CD4-positive, alpha-beta T cell treated with Interleukin-15 for 4 hours (primary cell): ENCODE results near the gene LUC7L.
"Not testable (repeated sequence)": the region's sequence is repeated elsewhere in the genome, so short reads cannot be mapped to it uniquely, and the experiment has no call there.

Experiments used
- DNase-seq: peaks from one replicate; pipeline ENCODE4 v3.0.0-alpha.2; 2020; ENCODE audit warnings: low spot score

LUC7L gene

DNA sequence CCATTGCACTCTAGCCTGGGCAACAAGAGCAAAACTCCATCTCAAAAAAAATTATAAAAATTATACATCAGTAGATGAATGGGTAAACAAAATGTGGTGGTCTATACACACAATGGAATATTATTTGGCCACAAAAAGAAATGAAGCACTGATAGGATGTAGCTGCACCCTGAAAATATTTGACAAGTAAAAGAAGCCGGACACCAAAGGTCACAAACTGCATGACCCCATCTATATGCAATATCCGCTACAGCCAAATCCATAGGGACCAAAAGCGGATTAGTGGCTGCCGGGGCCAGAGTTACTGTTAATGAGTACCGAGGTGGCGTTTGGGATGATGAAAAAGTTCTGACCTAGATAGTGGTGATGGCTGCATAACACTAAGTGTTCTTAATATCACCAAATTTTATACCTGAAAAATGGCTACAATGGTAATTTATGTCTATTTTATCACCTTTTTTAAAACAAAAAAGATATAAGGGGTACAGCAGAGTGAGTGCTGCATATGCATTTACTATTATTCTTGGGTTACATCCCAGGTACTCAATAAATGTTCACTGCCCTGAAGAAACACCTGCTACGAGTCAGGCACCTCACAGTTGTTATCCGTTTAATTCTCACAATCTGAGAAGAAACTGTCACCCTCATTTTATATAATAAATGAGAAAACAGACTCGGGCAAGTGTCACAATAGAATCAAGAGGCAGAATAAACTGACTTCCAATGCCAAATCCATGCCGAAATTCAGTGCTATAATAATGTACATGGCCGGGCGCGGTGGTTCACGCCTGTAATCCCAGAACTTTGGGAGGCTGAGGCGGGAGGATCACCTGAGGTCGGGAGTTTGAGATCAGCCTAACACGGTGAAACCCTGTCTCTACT, 49.8 kb downstream of the LUC7L start:
- no peak for DNase-seq

DNA sequence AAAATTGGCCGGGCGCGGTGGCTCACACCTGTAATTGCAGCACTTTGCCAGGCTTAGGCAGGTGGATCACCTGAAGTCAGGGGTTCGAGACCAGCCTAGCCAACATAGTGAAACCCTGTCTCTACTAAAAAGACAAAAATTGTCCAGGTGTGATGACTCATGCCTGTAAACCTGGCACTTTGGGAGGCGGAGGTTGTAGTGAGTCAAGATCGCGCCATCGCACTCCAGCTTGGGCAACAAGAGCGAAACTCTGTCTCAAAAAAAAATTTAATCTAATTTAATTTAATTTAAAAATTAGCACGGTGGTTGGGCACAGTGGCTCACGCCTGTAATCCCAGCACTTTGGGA, 50.6 kb downstream of the LUC7L start:
- no peak for DNase-seq

DNA sequence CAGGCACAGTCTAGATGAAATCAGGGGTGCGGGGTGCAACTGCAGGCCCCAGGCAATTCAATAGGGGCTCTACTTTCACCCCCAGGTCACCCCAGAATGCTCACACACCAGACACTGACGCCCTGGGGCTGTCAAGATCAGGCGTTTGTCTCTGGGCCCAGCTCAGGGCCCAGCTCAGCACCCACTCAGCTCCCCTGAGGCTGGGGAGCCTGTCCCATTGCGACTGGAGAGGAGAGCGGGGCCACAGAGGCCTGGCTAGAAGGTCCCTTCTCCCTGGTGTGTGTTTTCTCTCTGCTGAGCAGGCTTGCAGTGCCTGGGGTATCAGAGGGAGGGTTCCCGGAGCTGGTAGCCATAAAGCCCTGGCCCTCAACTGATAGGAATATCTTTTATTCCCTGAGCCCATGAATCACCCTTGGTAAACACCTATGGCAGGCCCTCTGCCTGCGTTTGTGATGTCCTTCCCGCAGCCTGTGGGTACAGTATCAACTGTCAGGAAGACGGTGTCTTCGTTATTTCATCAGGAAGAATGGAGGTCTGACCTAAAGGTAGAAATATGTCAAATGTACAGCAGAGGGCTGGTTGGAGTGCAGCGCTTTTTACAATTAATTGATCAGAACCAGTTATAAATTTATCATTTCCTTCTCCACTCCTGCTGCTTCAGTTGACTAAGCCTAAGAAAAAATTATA, 51.1 kb downstream of the LUC7L start:
- DNase-seq: no peak

DNA sequence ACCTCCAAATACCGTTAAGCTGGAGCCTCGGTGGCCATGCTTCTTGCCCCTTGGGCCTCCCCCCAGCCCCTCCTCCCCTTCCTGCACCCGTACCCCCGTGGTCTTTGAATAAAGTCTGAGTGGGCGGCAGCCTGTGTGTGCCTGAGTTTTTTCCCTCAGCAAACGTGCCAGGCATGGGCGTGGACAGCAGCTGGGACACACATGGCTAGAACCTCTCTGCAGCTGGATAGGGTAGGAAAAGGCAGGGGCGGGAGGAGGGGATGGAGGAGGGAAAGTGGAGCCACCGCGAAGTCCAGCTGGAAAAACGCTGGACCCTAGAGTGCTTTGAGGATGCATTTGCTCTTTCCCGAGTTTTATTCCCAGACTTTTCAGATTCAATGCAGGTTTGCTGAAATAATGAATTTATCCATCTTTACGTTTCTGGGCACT, 51.8 kb downstream of the LUC7L start:
- DNase-seq: no peak

DNA sequence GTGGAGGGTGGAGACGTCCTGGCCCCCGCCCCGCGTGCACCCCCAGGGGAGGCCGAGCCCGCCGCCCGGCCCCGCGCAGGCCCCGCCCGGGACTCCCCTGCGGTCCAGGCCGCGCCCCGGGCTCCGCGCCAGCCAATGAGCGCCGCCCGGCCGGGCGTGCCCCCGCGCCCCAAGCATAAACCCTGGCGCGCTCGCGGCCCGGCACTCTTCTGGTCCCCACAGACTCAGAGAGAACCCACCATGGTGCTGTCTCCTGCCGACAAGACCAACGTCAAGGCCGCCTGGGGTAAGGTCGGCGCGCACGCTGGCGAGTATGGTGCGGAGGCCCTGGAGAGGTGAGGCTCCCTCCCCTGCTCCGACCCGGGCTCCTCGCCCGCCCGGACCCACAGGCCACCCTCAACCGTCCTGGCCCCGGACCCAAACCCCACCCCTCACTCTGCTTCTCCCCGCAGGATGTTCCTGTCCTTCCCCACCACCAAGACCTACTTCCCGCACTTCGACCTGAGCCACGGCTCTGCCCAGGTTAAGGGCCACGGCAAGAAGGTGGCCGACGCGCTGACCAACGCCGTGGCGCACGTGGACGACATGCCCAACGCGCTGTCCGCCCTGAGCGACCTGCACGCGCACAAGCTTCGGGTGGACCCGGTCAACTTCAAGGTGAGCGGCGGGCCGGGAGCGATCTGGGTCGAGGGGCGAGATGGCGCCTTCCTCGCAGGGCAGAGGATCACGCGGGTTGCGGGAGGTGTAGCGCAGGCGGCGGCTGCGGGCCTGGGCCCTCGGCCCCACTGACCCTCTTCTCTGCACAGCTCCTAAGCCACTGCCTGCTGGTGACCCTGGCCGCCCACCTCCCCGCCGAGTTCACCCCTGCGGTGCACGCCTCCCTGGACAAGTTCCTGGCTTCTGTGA, 52.5 kb downstream of the LUC7L start, which contains the start of gene HBA1:
Gene HBA1 (plus strand): TSS at position 204 of the 906 bp plus-strand sequence. CDS start 37 bp downstream, at position 241.
- not testable (repeated sequence) for DNase-seq

DNA sequence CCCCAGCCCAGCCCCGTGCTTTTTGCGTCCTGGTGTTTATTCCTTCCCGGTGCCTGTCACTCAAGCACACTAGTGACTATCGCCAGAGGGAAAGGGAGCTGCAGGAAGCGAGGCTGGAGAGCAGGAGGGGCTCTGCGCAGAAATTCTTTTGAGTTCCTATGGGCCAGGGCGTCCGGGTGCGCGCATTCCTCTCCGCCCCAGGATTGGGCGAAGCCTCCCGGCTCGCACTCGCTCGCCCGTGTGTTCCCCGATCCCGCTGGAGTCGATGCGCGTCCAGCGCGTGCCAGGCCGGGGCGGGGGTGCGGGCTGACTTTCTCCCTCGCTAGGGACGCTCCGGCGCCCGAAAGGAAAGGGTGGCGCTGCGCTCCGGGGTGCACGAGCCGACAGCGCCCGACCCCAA, 53.2 kb downstream of the LUC7L start:
- DNase-seq: not testable (repeated sequence)

DNA sequence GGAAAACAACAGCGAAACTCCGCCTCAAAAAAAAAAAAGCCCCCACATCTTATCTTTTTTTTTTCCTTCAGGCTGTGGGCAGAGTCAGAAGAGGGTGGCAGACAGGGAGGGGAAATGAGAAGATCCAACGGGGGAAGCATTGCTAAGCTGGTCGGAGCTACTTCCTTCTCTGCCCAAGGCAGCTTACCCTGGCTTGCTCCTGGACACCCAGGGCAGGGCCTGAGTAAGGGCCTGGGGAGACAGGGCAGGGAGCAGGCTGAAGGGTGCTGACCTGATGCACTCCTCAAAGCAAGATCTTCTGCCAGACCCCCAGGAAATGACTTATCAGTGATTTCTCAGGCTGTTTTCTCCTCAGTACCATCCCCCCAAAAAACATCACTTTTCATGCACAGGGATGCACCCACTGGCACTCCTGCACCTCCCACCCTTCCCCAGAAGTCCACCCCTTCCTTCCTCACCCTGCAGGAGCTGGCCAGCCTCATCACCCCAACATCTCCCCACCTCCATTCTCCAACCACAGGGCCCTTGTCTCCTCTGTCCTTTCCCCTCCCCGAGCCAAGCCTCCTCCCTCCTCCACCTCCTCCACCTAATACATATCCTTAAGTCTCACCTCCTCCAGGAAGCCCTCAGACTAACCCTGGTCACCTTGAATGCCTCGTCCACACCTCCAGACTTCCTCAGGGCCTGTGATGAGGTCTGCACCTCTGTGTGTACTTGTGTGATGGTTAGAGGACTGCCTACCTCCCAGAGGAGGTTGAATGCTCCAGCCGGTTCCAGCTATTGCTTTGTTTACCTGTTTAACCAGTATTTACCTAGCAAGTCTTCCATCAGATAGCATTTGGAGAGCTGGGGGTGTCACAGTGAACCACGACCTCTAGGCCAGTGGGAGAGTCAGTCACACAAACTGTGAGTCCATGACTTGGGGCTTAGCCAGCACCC, 54.0 kb downstream of the LUC7L start:
- no peak for DNase-seq

DNA sequence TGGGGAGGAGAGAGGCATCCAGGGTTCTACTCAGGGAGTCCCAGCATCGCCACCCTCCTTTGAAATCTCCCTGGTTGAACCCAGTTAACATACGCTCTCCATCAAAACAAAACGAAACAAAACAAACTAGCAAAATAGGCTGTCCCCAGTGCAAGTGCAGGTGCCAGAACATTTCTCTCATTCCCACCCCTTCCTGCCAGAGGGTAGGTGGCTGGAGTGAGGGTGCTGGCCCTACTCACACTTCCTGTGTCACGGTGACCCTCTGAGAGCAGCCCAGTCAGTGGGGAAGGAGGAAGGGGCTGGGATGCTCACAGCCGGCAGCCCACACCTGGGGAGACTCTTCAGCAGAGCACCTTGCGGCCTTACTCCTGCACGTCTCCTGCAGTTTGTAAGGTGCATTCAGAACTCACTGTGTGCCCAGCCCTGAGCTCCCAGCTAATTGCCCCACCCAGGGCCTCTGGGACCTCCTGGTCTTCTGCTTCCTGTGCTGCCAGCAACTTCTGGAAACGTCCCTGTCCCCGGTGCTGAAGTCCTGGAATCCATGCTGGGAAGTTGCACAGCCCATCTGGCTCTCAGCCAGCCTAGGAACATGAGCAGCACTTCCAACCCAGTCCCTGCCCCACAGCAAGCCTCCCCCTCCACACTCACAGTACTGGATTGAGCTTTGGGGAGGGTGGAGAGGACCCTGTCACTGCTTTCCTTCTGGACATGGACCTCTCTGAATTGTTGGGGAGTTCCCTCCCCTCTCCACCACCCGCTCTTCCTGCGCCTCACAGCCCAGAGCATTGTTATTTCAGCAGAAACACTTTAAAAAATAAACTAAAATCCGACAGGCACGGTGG, 55.1 kb downstream of the LUC7L start:
- not testable (repeated sequence) for DNase-seq

DNA sequence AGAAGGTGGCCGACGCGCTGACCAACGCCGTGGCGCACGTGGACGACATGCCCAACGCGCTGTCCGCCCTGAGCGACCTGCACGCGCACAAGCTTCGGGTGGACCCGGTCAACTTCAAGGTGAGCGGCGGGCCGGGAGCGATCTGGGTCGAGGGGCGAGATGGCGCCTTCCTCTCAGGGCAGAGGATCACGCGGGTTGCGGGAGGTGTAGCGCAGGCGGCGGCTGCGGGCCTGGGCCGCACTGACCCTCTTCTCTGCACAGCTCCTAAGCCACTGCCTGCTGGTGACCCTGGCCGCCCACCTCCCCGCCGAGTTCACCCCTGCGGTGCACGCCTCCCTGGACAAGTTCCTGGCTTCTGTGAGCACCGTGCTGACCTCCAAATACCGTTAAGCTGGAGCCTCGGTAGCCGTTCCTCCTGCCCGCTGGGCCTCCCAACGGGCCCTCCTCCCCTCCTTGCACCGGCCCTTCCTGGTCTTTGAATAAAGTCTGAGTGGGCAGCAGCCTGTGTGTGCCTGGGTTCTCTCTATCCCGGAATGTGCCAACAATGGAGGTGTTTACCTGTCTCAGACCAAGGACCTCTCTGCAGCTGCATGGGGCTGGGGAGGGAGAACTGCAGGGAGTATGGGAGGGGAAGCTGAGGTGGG, 55.9 kb downstream of the LUC7L start:
- DNase-seq: not testable (repeated sequence)

DNA sequence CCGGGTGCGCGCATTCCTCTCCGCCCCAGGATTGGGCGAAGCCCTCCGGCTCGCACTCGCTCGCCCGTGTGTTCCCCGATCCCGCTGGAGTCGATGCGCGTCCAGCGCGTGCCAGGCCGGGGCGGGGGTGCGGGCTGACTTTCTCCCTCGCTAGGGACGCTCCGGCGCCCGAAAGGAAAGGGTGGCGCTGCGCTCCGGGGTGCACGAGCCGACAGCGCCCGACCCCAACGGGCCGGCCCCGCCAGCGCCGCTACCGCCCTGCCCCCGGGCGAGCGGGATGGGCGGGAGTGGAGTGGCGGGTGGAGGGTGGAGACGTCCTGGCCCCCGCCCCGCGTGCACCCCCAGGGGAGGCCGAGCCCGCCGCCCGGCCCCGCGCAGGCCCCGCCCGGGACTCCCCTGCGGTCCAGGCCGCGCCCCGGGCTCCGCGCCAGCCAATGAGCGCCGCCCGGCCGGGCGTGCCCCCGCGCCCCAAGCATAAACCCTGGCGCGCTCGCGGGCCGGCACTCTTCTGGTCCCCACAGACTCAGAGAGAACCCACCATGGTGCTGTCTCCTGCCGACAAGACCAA, 56.8 kb downstream of the LUC7L start, which contains the start of gene HBA2:
Gene HBA2 (plus strand): TSS at position 503 of the 568 bp plus-strand sequence. CDS start 37 bp downstream, at position 540.
- not testable (repeated sequence) for DNase-seq

DNA sequence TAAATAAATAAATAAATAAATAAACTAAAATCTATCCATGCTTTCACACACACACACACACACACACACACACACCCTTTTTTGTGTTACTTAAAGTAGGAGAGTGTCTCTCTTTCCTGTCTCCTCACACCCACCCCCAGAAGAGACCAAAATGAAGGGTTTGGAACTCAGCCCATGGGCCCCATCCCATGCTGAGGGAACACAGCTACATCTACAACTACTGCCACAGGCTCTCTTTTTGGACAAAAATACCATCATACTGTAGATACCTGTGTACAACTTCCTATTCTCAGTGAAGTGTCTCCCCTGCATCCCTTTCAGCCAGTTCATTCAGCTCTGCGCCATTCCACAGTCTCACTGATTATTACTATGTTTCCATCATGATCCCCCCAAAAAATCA, 58.5 kb downstream of the LUC7L start:
- DNase-seq: no peak

DNA sequence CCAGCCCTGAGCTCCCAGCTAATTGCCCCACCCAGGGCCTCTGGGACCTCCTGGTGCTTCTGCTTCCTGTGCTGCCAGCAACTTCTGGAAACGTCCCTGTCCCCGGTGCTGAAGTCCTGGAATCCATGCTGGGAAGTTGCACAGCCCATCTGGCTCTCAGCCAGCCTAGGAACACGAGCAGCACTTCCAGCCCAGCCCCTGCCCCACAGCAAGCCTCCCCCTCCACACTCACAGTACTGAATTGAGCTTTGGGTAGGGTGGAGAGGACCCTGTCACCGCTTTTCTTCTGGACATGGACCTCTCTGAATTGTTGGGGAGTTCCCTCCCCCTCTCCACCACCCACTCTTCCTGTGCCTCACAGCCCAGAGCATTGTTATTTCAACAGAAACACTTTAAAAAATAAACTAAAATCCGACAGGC, 59.2 kb downstream of the LUC7L start:
- DNase-seq: not testable (repeated sequence)

DNA sequence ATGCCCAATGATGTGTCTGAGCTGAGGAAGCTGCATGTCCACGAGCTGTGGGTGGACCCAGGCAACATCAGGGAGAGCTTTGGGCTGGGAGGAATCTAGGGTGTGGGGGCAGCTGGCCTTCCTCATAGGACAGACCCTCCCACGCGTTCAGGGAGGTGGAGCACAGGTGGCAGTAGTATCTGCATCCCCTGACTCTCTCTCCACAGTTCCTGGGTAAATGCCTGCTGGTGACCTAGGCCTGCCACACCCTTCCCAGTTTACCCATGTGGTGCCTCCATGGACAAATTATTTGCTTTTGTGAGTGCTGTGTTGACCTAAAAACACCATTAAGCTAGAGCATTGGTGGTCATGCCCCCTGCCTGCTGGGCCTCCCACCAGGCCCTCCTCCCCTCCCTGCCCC, 60.2 kb downstream of the LUC7L start:
- DNase-seq: no peak

DNA sequence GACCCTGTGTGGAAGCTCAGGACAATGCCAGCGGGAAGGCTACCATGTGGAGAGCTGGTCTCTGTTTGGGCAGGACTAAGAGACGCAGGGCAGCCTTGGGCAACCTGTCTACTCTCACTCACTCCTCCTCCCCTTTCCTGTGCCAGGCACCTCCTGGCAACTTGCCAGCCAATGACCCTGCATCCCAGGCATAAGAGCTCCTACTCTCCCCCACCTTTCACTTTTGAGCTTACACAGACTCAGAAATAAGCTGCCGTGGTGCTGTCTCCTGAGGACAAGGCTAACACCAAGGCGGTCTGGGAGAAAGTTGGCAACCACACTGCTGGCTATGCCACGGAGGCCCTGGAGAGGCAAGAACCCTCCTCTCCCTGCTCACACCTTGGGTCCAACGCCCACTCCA, 60.8 kb downstream of the LUC7L start:
- DNase-seq: no peak

DNA sequence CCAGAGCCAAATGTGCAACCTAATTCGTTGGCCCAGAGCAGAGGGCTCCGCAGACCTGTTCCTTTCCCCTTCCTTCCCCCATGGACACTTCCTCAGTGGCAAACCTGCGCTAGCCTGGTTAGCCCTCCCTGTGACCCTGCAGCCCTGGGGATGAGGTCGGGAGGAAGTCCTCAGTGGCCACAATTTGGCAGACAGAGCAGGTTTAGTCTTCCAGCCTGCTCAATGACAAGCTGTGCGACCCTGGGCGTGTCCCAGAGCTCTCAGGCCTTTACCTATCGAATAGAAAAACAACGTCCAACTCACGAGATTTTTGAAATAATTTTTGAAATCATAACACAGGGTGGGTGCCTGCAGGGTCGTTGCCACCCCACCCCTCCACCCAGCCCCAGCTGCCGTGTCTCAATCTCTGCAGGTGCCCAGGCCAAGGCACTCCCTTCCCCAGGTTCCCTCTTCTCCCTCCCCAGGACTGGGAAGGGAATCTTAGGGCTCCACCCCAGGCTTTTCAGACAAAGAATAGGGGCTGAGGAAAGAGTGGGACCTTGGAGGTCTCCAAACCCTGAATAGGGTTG, 62.0 kb downstream of the LUC7L start:
- no peak for DNase-seq

DNA sequence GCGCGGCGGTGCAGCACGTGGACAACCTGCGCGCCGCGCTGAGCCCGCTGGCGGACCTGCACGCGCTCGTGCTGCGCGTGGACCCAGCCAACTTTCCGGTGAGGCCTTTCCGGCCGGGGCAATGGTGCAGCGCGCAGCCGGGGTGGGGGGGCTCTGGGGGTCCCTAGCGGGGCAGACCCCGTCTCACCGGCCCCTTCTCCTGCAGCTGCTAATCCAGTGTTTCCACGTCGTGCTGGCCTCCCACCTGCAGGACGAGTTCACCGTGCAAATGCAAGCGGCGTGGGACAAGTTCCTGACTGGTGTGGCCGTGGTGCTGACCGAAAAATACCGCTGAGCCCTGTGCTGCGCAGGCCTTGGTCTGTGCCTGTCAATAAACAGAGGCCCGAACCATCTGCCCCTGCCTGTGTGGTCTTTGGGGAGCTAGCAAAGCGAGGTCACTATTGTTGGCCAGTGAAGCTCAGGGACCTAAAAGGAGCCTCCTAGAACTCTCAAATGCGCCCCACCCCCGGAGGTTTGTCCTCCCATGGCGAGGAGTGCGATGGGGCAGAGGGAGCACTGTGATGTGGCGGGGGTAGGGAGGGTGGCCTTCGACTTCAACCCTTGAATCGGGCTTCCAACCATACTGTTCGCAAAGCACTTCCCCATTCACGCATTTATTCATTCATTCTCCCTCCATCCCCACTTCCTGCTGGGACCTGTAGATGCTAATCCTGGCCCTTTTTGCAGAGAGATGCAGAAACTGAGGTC, 62.7 kb downstream of the LUC7L start:
- no peak for DNase-seq

DNA sequence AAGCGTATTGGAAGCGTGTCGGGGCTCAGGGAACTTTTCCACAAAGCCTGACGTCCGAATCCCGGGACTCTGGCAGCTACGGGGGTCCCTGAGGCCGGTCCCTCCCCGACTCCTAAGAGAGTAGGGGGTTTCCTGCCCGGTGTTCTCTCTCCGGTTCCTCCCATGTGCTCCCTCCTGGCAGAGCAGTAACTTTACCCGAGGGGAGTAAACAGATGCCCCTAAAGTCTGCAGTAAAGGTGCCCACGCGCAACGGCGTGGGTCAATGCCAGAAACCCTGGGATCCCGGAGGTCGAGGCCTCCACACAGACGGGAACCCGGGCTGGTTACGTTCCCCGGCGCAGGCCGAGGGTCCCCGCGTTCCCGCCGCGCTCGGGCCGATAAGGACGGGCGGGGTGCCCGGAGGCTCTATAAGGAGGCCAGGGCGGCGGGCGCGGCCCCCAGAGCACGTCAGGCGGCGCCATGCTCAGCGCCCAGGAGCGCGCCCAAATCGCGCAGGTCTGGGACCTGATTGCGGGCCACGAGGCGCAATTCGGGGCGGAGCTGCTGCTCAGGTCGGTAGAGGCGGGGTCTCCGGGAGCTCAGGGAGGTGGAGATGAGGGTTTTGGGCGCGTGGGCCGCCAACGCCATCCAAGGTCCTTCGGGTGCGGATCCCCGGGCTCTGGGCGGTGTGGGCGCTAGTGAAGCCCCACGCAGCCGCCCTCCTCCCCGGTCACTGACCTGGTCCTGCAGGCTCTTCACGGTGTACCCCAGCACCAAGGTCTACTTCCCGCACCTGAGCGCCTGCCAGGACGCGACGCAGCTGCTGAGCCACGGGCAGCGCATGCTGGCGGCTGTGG, 63.5 kb downstream of the LUC7L start, which contains the start of gene HBM:
Gene HBM (plus strand): TSS at position 440 of the 836 bp plus-strand sequence. CDS start 20 bp downstream, at position 460.
- no peak for DNase-seq
